Esophagus (tissue), 2 donors: ENCODE measurements around the gene ESPNL. TPM values are rescaled to one million over a fixed set of nuclear protein-coding genes. Genes with fewer than 3 reads are reported as not detected.
"Not testable (repeated sequence)": the region's sequence is repeated elsewhere in the genome, so short reads cannot be mapped to it uniquely, and the experiment has no call there.

ENCODE experiments used
- H3K27ac ChIP-seq, 2 donors: one replicate each; pipeline ENCODE4 v1.5.1; 2013; ENCODE audit warnings: low read depth in 2 of 2, mild to moderate bottlenecking in 2 of 2, inconsistent platforms in 1 of 2, low read length in 1 of 2, moderate library complexity in 1 of 2
- H3K27me3 ChIP-seq, 2 donors: one replicate each; pipeline ENCODE4 v1.6.1; 2013; ENCODE audit warnings: low read length in 2 of 2, control low read depth in 1 of 2, mild to moderate bottlenecking in 1 of 2; ENCODE audit not compliant: insufficient read depth in 2 of 2, control insufficient read depth in 1 of 2
- H3K36me3 ChIP-seq, 2 donors: one replicate each; pipeline ENCODE4 v1.6.1; 2013; ENCODE audit warnings: low read length in 1 of 2; ENCODE audit not compliant: control insufficient read depth in 2 of 2, insufficient read depth in 2 of 2
- H3K4me1 ChIP-seq, 2 donors: one replicate each; pipeline ENCODE4 v1.6.1; 2013; ENCODE audit warnings: low read length in 1 of 2; ENCODE audit not compliant: control insufficient read depth in 2 of 2, insufficient read depth in 2 of 2
- H3K4me3 ChIP-seq, 2 donors: one replicate each; pipeline ENCODE4 v1.5.1; 2013; ENCODE audit warnings: low read length in 2 of 2, mild to moderate bottlenecking in 2 of 2, low read depth in 1 of 2, moderate library complexity in 1 of 2
- H3K9me3 ChIP-seq, 2 donors: one replicate each; pipeline ENCODE4 v1.6.1; 2013; ENCODE audit warnings: mild to moderate bottlenecking in 2 of 2, low read depth in 1 of 2, low read length in 1 of 2, moderate library complexity in 1 of 2; ENCODE audit not compliant: control insufficient read depth in 2 of 2, insufficient read depth in 1 of 2
- WGBS, 2 donors: extraction: QIAGEN DNeasy Blood & Tissue Kit; methylation state at CpG; one replicate each; pipeline ENCODE4 v1.1.7; 2013; 5-methylcytosine and 5-hydroxymethylcytosine counted together
- polyA plus RNA-seq, 2 donors: library from polyadenylated mRNA; stranded (reverse); fragments of 200-250 nt; gene quantifications; one replicate each; pipeline ENCODE4 v1.2.3, GENCODE V29; 2013
- donor health status: healthy with polysubstance abuse.
- donor health status: Bipolar disorder and iron deficiency.

The ESPNL gene
- polyA plus RNA-seq, 2 donors = 0.09 to 0.12 TPM

- H3K36me3 ChIP-seq = peaks cover 0 to 4% of the 10 kb centered on the region in 2 donors
- no peaks in the 10 kb centered on the region for H3K4me1 ChIP-seq
- no peak overlapping the region for H3K27ac ChIP-seq
- H3K27me3 ChIP-seq = no peaks in the 10 kb centered on the region
- H3K9me3 ChIP-seq = no peaks in the 10 kb centered on the region
- WGBS, 2 donors = 86 to 94% methylated on average over 8 of the region's 8 CpGs
- H3K4me3 ChIP-seq = no peak overlapping the region
Observed at GRCh38 chr2:238063414-238064189, 36.5 kb upstream of the ESPNL start.

- Histone ChIP-seq H3K9me3 (no peaks in the 10 kb centered on the region), H3K36me3 (peaks cover under 1 to 6% of the 10 kb centered on the region in 2 donors), H3K4me3 (no peak overlapping the region), H3K27ac (no peak overlapping the region), H3K27me3 (no peaks in the 10 kb centered on the region), H3K4me1 (no peaks in the 10 kb centered on the region)
- 68 to 89% methylated on average over 7 of the region's 7 CpGs for WGBS, 2 donors
Observed at GRCh38 chr2:238064376-238064775, 35.8 kb upstream of the ESPNL start.

- 79 to 86% methylated on average over 18 of the region's 18 CpGs for WGBS, 2 donors
- H3K36me3 ChIP-seq = peaks cover 3 to 10% of the 10 kb centered on the region in 2 donors
- H3K4me1 ChIP-seq = no peaks in the 10 kb centered on the region
- H3K27me3 ChIP-seq = no peaks in the 10 kb centered on the region
- H3K27ac ChIP-seq = no peak overlapping the region
- no peak overlapping the region for H3K4me3 ChIP-seq
- no peaks in the 10 kb centered on the region for H3K9me3 ChIP-seq
Observed at GRCh38 chr2:238065071-238065846, 34.9 kb upstream of the ESPNL start.

GRCh38 chr2:238066218-238066617 lies 33.9 kb upstream of the ESPNL start:
- Histone ChIP-seq H3K27ac (no peak overlapping the region), H3K36me3 (peaks cover 3 to 10% of the 10 kb centered on the region in 2 donors), H3K4me1 (no peaks in the 10 kb centered on the region), H3K9me3 (no peaks in the 10 kb centered on the region), H3K4me3 (no peak overlapping the region), H3K27me3 (no peaks in the 10 kb centered on the region)
- 87 to 90% methylated on average over 9 of the region's 9 CpGs for WGBS, 2 donors

- not testable (repeated sequence) for H3K36me3 ChIP-seq, H3K27me3 ChIP-seq, H3K4me1 ChIP-seq, H3K4me3 ChIP-seq, H3K27ac ChIP-seq, H3K9me3 ChIP-seq
- WGBS, 2 donors = 95 to 96% methylated on average over 7 of the region's 7 CpGs
Observed at GRCh38 chr2:238066718-238067117, 33.4 kb upstream of the ESPNL start.

GRCh38 chr2:238067939-238068338 lies 32.2 kb upstream of the ESPNL start:
- Histone ChIP-seq H3K27ac (no peak overlapping the region), H3K36me3 (peaks cover 3 to 10% of the 10 kb centered on the region in 2 donors), H3K9me3 (no peaks in the 10 kb centered on the region), H3K4me1 (no peaks in the 10 kb centered on the region), H3K27me3 (no peaks in the 10 kb centered on the region), H3K4me3 (no peak overlapping the region)
- WGBS, 2 donors = 91 to 93% methylated on average over 7 of the region's 7 CpGs

GRCh38 chr2:238069021-238069709 lies 31.0 kb upstream of the ESPNL start:
- no peaks in the 10 kb centered on the region for H3K9me3 ChIP-seq
- H3K27ac ChIP-seq = no peak overlapping the region
- no peaks in the 10 kb centered on the region for H3K4me1 ChIP-seq
- H3K36me3 ChIP-seq = peaks cover 3 to 10% of the 10 kb centered on the region in 2 donors
- H3K4me3 ChIP-seq = no peak overlapping the region
- 83 to 90% methylated on average over 10 of the region's 10 CpGs for WGBS, 2 donors
- no peaks in the 10 kb centered on the region for H3K27me3 ChIP-seq

GRCh38 chr2:238069877-238070276 lies 30.3 kb upstream of the ESPNL start:
- Histone ChIP-seq H3K36me3 (peaks cover 3 to 10% of the 10 kb centered on the region in 2 donors), H3K9me3 (no peaks in the 10 kb centered on the region), H3K27ac (no peak overlapping the region), H3K27me3 (no peaks in the 10 kb centered on the region), H3K4me1 (no peaks in the 10 kb centered on the region), H3K4me3 (no peak overlapping the region)
- 90 to 94% methylated on average over 9 of the region's 9 CpGs for WGBS, 2 donors

GRCh38 chr2:238075397-238075796 lies 24.7 kb upstream of the ESPNL start:
- Histone ChIP-seq H3K27me3 (no peaks in the 10 kb centered on the region), H3K36me3 (no peaks in the 10 kb centered on the region), H3K4me3 (no peak overlapping the region), H3K27ac (no peak overlapping the region), H3K4me1 (no peaks in the 10 kb centered on the region), H3K9me3 (no peaks in the 10 kb centered on the region)
